ENCODE results near the gene PSMB7.

Gene PSMB7

DNA sequence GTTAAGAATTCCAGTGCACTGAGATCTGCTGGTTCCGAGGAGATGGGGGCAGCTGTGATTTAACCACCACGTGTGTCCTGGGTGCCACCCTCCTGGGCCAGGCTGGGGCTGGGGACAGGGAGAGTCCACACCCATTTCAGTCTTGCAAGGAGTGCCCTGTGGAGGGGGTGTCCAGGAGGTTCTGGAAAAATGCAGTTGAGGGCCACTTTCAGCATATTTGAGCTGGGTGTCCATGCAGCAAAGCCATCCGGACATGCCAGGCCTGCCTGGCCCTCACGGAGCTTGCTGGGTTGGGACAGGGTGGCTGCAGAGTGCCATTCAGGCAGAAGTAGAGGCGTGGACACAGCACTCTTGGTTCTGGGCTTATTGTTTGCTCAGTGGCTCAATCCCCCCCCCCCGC lies 89.4 kb downstream of the PSMB7 start:
- DNase-seq (ENCODE audit: low spot score): no peak

DNA sequence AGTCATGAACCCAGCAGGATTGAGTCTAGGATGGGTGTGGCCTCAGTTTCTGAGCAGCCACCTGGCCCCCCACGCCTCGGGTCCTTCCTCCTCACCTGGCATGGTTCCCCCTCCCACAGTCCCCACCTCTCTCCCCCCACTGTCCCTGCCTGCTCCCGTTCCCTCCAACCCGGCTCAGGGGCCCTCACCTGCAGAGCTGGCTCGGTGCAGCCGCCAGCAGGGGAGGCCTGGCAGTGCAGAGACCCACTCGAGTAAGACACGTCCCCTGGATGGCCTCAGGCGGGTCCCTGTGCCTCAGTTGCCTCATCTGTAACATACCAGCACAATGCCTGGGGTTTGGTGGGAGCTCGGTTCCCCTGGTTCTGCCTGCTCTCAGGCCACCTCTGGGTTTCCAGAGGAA lies 91.3 kb downstream of the PSMB7 start:
- DNase-seq (ENCODE audit: low spot score): no peak

DNA sequence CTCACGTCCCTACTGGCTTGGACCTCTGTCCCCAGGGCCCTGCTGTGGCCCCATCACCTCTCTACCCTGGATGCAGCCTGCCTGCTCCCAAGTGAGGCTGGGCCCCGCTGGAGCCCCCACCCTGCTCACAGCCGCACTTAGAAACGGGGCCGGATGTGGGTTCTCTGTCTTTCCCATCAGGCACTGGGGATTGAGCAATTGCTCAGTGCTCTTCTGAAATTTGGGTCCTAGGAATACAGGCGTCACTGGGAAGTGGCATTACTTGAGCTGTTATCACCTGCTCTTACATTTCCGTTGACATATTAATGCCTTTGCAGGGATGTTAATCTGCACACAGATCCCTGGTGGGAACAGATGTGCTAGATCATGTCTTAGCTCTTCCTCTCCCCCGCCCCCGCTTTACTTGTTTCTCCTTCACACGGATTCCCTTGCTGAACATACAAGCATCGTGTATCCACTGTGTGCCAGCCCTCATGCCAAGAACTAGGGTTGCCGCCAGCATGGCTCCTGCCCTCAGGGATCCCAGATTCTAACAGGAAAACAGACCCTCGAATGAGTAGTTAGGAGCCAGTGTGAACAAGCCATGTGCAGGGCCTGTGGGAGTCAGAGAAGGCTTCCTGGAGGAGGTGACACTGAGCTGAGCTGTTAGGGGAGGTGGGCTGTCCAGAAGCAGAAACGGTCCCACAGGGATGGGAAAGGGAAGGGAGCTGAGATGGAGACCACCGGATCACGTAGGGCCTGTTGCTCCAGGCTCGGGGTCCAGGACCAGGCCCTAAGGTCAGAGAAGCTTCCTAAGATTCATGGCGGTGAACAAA lies 92.4 kb downstream of the PSMB7 start:
- no peak for DNase-seq (ENCODE audit: low spot score)

DNA sequence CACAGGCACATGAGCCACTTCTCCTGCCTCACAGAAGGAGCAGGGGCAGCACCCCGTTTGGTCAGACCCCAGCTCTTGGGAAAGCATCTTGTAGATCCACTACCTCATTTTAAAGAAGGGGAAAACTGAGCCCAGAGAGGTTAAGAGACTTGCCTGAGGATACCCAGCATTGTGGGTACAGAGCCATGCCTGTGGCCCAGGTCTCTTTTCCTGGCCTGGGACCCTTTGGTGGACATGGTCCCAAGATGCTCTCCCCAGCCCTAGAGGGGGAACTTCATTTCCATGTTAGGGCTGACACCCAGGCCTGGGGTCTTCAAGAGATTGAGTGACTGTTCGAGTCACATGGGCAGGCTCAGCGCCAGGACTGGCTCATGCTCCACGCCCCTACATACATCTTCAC lies 93.3 kb downstream of the PSMB7 start:
- no peak for DNase-seq (ENCODE audit: low spot score)

DNA sequence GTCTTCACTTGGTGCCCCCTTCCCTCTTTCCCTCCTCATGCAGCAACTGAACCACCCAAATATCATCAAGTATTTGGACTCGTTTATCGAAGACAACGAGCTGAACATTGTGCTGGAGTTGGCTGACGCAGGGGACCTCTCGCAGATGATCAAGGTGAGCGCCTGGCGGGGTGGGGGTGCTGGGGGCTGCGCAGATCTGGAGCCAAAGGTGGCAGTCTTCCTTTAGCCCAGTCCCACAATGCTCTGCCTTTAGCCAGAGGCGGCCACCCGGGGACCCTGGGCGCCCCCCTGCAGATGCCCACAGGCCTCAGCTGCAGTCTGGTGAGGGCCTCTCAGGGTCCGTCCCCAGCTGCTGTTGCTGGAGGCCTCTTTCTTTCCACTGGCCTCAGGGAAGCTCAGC lies 93.8 kb downstream of the PSMB7 start:
- no peak for DNase-seq (ENCODE audit: low spot score)

DNA sequence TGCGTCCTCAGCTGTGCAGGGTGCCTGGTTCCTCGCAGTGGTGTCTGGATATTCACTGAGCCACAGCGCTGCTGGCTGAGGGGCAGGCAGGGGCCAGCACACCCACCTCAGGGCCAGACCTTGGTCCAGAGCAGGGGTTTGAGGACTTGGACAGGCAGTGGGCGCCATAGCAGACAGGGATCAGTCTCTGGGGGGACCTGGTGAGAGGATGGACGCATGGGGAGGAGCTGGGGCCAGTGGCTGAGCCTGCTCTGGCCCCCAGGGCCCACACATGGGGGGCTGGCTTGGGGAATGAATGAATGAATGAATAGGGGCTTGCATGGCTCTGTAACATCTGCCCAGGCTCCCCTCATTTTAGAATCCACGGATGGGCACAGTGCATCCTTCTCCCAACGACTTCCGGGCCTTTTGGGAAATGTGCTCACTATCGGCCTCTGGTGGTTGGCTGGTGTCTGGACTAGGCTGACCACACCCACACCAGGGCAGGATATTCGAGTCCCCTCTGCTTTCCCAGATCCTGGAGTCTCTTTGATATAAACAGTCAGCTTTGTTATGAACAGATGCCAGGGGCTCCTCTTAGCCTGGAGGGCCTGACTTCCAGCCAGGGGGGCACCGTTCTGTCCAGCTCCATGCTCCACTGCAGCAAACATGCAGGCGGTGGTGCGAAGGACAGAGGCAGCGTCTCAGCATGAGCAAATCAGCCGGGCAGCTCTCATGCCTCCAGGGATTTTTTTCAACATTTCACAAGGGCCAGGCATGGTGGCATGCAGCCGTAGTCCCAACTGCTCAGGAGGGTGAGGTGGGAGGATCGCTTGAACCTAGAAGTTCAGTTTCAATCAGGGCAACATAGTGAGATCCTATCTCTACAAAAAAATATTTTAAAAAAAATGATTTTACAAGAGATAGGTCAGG lies 94.9 kb downstream of the PSMB7 start:
- DNase-seq (ENCODE audit: low spot score): peak; percentile 31

DNA sequence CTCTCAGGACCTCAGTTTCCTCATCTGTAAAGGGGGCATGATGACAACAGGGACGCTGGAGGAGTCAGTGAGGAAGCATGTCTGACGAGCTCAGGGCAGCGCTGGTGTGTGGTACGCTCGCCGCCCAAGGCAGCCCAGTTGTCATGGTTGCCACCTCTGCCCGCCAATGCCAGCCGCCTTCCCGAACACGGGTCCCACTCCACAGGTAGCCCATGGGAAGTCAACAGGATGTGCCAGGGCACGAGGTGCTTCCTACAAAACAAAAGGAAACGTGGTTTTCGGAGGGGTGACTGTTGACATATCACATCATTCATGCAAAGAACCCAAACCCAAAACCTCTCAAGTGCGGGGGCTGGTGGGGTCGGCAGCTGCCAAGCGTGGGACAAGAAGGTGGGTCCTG lies 99.4 kb downstream of the PSMB7 start:
- DNase-seq (ENCODE audit: low spot score): no peak

DNA sequence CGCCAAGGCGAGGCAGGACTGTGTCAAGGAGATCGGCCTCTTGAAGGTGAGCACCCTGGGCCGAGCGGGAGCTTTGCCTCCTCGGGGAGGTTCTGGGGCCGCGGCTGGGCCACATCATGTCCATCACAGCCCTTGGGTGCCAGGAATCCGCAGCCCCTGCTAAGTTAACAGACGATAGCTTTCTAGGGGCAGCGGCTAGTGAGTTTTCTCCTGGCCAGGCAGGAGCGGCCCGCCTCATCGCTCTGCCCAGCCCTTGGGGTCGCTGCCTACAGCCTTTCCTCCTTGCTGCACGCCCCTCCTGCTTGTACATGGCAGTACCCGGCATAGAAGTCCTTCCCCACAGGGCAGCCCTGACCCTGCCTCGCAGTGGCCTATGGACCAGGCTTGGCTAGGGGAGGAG lies 101.3 kb downstream of the PSMB7 start:
- DNase-seq (ENCODE audit: low spot score): no peak

DNA sequence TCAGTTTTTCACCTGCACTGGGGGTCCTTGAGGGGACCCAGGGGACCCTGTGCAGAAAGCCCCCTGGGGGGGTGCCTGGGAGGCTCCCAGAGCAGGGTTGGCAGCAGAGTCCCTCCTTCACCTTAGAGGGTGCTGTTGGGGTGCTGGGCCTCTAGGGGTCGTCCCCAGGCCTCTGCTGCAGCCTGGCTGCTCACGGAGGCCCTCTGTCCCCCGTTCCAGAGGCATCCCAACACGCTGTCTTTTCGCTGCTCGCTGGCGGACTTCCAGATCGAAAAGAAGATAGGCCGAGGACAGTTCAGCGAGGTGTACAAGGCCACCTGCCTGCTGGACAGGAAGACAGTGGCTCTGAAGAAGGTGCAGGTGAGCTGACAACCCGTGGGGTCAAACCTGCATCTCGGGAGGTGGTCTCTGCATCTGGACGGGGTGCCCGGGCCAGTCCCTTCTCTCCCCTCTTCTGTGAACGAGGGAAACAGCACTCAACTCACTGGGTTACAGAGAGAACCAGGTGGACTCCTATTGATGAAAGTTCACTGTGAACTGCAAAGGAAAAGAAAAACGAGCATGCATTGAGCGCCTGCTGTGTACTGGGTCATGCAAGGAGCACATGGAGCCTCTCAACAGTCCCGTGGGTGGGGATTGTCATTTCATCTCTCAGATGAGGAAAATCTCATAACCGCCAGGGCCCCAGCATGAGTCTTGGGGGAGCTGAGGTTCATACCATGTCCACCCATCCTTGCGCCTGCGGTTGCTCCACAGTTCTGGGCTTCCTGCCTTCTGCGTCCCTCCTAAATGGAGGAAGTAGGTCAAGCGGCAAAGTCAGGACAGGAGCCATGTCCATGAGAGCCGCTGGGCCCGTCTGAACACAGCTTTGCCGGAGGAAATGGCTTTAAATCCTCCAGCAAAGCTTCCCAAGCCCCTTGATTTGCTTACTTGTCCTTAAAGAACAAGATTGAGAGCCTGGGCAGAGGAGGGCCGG lies 102.7 kb downstream of the PSMB7 start:
- no peak for DNase-seq (ENCODE audit: low spot score)

DNA sequence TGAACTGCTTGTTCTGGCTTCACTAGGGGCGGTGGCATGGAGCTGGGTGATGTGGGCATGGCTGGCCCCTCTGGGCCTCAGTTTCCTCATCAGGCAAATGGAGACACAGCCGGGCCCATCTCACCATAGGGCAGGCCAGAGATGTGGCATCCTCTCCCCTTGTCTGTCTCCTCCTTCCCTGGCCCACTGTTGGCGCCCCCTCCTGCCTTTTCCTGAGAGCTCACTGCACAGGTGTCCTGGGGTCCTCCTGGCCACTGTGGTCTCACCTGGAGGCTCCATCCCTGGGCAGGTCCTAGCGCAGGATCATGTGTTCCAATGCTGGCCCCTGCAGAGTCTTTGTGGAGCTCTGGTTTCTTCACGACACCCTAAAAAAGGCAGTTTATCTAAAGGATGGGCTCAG lies 104.0 kb downstream of the PSMB7 start:
- DNase-seq (ENCODE audit: low spot score): no peak

DNA sequence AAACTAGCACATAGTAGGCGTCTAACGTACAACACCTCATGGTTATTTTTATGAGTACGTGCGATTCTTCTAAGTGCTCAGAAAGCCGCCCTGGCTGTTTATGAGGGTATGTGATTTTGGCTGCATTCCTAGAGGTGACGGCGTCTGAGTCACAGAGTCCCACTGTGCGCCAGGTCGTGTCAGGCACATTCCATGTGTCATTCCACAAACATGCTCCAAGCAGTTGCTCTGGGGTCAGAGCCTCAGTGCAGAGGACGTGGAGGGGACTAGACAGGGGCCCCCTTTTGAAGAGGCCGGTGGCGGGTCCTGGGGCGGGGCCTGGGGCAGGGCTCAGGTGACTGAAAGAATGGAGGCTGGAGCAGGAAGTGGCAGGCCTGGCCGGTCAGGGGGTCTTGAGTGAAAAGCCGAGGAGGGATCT lies 105.6 kb downstream of the PSMB7 start:
- DNase-seq (ENCODE audit: low spot score): no peak

DNA sequence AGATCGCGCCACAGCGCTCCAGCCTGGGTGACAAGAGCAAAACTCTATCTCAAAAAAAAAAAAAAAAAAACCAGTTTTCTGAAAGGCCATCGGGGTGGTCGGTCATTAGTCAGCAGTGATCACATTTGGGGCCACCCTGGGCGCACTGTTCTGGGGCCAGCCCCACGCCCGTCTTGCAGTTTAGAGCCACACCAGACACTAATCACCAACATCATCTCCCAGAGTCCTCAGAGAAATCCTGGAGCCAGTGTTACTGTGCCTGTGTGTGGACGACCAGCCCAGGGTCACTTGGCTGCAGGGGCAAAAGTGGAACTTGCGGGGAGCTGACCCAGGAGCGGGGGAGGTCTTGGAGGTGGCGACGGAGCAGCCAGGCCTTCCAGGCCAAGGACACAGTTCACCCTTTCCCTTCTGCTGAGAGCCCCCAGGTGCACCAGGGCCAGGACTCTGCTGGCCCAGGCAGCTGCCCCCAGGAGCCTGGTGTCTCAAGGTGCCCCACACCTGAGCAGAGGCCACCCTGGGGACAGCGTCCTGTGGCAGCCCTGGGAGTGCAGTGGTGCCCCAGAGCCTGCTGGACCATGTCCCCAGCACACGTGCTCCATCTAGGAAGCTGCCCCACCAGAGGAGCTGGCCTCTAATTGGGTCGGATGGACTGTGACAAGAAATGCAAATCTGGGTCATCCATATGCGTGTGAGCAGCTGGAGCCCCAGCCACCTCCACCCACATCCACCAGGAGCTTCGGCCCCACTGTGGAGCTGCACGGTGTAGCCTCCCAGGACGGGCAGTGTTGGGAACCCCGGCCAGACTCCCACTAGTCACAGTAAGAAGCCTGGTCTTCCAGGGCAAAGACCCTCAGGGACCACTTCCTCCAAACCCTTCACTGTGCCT lies 106.4 kb downstream of the PSMB7 start:
- no peak for DNase-seq (ENCODE audit: low spot score)

DNA sequence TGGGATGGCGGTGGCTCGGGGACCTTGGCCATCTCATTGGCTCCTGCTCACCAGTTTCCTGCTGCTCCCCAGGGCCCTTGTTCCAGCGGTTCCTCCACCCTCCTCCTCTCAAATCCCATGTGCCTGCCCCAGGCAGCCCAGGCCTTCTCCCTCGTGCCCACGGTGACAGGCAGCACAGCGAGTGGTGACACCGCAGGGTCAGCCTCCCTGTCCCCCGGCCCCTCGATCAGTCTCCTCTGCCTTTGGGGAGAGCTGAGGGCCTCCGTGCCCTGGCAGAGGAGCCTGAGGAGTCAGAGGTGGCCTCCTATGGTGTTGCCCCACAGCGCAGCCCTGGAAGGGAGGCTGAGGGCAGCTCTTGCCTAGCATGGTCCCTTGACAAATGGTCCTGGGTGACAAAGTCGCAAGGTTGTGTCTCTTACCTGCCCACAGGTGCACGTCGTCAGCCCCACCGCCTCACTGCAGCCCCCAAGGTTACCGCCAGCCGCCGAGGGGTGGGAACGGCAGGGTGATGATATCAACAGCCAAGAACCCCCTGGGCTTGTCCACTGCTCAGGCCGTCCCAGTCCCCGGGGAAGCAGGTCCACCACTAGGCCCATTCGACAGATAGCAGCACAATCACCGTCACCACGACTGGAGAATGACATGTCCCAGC lies 107.7 kb downstream of the PSMB7 start:
- no peak for DNase-seq (ENCODE audit: low spot score)

DNA sequence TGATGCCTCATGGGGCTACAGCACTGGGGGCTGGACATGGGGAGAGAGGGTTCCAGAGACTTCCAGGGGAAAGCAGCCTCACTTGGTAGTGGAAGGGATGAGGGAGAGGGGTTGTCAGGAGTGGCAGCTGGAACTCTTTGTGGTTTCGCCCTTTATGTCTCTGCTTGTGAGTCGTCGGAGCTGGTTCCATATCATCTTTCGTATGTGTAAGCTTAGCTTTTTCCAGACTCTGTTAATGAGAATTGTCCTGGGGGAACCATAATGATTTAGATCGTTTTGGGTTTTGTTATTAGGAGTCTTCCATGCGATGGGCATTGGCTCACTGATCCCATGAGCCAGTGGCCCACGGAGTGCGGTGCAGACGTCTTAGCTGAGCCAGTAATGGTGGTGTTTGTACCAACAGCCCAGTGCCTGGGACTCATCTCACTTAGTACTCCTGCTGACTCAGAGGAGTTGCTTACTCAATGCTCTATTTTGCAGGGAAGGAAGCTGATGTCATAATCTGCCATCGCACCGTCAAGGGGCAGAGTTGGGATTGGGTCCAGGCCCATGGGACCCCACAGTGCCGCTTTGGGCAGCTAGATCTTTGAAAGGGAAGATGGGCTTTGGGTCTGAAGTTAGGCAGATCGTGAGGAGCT lies 109.0 kb downstream of the PSMB7 start:
- DNase-seq (ENCODE audit: low spot score): peak; percentile 20

DNA sequence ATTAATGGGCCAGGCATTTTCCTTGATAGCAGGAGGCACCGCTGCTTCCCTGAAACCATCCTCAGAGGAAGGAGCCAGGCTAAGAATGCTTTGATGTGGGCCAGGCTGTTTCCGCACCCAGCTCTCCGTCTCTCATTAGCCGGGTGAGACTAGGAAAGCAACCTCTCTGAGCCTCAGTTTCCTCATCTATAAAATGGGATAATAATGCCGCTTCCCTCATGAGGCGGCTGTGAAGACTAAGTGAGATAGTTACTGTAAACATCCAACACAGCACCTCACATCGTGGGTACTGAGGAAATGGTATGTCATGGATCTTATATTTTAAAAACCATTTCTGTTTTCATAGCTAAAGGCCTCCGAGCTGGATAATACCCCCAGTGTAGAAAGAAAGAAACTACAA lies 111.0 kb downstream of the PSMB7 start:
- no peak for DNase-seq (ENCODE audit: low spot score)

DNA sequence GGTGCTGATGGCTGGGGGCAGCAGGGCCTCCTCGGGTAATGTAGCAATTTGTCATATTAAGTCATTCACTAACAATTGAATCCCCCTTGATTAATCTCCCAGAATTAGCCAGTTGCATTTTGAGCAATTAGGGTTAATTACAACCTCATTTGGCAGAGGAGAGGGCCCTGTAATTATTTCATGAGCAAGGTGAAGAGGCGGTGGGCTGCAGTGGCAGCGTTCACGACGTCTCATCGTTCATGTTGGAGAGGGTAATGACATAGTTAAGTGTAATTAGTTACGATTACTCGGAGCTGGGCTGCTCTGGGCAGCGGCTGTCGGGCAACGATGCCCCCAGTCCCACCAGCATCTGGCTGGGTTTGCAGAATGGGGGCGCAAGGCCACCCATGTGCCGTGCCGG lies 111.5 kb downstream of the PSMB7 start:
- no peak for DNase-seq (ENCODE audit: low spot score)
